ENCODE results near the gene HRAS. TPM values are rescaled to one million over a fixed set of nuclear protein-coding genes. Genes with fewer than 3 reads are reported as not detected.

The HRAS gene
- total RNA-seq, 1 experiment from 2014 or later: 75.8 TPM

DNA sequence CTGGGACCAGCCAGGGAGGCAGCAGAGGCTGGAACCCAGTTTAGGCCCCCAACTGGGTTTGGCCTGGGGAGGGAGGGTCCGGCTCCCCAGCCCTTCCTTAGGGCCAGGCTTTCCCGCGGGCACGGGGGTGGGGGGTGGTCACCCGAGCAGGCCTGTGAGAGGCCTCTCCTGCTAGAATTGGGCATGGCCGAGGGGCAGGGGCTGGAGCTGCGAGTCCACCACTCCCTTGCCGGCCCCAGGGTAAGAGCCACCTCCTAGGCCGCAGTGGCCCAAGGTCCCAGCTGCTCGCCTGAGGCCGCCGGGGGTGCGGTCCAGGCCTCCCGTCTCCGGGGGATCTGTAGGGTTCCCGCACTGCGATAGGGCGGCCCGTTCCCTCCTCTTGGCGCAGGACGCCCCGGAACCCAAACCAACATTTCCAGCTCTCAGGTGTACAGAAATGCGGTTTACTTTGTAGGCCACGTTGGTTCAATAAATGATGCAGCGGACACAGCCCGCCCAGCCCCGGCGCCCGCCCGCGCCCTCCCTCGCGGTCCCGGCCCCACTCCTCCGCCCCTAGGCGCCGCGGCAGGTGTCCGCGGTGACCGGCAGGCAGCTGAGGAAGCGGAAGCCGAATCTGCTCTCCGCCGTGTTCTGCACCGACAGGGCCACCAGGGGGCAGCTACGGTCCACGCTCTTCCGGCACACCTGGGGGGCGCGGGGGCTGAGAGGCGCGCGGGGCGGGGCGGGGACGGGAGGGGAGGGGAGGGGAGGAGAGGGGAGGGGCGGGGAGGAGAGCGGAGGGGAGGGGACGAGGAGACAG lies 19.3 kb upstream of the HRAS start:
- peak; percentile 77 for DNase-seq (ENCODE audit: low read depth)

DNA sequence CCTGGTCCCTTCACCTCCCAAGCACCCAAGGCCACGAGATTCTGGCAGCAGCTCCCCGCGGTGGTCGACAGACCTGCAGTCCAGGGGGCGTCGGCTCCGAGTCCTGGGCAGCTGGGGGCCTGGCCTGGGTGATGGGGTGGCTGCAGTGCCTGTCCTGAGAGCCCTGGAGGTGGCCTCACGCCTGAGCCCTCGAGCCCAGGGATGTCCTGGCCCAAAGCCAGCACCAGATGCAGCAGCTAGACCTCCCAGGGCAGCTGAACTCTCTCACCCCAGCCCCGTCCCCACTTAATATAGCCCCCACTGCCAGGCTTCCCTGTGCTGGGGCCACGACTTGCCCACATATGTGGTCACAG lies 18.6 kb upstream of the HRAS start:
- no peak for DNase-seq (ENCODE audit: low read depth)

DNA sequence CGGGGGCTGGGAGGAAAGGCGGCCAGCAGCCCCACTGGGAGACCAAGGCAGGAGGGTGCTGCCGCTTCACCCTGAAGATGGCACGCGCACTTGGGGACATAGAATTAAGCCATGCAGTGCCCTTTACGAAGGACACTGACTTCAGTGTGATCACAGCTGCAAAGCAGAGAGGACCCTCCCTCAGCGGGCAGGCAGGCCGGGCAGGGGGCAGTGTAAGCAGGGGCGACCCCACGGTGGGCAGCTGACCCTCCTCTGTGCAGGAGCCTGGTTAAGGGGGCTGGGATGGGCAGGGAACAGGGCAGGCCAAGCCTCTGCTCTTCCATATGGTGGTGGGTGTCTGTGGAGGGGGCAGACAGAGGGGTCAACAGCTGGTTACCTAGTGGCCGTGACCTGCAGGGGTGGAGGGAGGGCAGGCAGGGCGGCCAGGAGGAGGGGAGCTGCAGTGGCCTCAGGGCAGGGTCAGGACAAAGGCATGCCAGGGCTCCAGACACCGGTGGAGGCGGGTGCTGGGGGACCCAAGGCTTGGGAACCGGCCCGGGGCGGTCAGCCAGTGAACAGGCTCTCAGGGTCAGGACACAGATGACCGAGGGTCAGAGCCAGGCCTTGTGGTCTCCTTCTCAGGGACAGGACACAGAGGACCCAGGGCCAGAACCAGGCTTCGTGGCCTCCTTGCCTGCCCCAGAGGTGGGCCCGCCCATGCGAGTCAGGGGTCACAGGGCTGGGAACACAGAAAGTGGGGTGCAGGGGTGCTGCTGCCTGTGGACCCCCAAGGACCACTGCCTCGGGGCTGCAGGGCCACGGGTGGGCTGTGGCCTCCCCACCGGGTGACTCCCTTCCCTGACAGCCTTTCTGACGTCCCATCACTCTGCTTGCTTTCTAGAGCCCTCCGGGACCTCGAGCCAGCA lies 18.0 kb upstream of the HRAS start:
- no peak for DNase-seq (ENCODE audit: low read depth)

DNA sequence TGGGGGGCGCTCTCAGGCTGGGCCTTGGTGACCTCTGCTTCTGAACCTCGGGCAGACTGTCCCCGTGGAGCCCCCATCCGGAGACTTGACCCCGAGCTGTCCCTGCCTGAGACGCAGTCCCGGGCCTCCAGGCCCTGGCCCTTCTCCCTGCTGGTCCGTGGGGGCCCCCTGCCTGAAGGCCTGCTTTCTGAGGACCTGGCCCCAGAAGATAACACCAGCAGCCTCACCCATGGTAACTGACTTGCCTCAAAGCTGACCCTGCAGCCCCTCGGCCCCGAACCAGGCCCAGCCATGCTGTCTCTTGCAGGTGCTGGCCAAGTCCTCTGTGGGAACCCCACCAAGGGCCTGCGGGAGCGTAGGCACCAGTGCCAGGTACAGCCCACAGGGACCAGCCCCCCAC lies 16.2 kb upstream of the HRAS start:
- no peak for DNase-seq (ENCODE audit: low read depth)

DNA sequence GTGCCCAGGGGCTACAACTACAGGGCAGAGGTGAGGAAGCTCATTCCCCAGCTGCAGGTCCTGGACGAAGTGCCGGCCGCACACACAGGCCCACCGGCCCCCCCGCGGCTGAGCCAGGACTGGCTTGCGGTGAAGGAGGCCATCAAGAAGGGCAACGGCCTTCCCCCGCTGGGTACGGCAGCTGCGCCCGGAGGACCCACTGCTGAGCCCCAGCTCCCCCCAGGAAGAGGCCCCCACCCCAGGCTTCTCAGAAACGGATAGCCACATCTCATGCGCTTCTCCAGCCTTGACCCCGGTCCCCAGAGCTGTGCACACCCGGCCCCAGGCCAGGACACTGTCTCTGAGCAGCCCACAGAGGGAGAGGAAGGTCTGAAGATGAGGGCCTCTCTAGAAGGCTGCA lies 15.8 kb upstream of the HRAS start:
- no peak for DNase-seq (ENCODE audit: low read depth)

DNA sequence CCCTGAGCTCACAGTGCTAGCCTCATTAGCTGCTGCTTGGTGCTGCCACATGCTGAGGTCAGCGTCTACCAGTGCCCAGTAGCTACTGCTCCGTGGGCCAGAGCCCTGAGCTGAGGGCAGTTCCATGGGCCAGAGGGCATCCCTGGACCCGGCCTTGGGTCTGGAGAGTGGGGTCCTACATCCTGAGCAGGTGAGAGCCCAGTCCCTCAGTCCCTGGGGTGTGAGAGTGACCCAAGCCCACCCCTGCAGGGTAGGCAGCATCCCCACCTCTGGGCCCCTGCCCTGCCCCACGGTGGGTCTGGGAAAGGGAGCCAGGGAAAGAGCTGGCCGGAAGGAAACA lies 15.3 kb upstream of the HRAS start:
- no peak for DNase-seq (ENCODE audit: low read depth)

DNA sequence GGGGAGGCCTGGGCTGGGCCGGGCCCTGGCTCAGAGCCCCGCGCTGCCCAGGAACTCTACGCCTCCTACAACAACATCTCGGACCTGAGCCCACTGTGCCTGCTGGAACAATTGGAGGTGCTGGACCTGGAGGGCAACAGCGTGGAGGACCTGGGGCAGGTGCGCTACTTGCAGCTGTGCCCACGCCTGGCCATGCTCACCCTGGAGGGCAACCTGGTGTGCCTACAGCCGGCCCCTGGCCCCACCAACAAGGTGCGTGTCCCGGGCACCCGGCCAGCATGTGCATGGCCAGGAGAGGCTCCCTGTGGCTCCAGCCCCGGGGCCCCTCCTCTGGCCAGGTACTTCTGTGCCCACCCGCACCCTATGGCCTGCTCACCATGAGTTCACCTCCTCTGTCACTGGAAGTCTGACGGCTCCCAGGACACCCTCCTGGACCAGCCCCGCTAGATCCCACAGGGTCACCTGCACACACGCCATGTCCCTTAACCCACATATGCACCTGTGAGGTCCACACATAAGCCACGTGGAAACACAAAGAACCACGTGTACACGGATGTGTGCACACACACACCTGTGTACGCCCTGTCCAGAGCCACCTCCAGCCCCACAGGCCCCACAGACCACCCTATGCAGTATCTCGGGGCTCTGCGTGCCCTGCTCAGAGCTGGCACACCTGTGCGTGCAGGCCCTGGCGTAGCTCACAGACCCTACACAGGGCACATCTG lies 14.8 kb upstream of the HRAS start:
- DNase-seq (ENCODE audit: low read depth): no peak

DNA sequence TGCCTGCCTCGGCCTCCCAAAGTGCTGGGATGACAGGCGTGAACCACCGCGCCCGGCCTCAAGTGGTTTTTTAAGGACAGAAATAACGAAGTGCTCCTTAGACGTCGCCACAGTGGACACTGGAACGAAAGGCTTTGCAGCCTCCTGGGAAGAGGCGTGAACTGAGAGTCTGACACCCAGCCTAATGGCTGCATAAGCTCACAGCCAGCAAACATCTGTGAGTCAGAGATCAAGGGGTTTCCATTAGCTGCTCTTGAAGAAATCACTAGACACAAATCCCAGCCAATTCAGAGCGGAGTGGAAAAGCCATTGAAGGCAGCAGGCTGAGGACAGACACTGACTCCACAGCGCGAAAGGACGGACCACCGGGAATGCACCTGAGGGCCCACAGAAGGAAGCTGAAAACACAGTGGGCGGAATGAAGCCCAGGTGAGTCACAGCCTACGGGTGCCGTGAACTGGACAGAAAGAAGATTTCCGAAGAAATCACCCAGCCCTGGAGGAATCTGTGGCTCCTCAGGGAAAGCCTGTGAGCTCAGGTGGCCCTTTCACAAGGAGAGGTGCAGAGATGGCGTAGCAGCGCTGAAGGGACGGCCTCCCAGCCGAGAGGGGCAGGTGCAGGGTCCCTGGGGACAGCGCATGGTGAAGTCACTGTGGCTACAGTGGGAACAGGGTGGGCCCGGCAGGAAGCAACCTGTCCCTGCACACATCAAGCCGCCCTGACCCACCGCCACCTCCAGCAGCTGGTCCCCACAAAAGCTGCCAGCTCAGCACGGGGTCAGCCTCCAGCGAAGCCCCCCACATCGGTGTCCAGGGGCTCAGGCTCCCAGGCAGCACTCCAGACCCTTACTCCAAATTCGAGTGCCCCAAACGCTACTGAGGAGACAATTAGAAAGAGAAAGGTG lies 13.6 kb upstream of the HRAS start:
- no peak for DNase-seq (ENCODE audit: low read depth)

DNA sequence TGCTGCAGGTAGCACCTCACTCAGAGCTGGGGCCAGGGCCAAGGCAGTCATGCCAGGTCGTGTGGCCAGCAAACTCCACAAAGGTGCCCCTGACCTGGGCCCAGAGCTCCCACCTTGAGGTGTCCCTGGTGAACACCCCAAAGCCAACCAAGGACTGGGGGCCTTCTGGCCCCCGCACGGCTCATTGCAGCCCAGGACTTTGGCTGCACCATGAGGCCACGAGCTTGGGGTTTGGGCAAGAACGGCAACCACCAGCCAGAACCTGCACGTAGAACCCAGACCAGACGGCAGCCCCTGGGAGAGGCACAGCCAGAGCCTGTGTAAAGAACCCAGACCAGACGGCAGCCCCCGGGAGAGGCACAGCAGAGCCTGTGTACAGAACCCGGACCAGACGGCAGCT lies 9.8 kb upstream of the HRAS start:
- no peak for DNase-seq (ENCODE audit: low read depth)

DNA sequence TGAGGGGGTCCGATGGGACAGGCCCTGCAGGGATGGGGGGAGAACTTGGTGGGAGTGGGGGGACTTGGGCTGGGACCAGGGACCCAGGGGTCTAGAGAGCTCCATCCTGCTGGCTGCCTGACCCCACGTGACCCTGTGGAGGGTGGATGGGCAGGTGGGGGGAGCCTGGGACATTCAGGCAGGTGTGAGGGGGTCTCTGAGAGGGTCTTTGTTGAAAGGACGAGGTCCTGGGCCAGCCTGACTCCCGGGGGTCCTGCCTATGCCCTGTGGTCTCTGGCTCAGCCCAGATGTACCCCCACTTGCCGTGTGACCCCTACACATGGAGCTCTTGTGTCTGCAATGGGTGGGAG lies 9.4 kb upstream of the HRAS start:
- DNase-seq (ENCODE audit: low read depth): no peak

DNA sequence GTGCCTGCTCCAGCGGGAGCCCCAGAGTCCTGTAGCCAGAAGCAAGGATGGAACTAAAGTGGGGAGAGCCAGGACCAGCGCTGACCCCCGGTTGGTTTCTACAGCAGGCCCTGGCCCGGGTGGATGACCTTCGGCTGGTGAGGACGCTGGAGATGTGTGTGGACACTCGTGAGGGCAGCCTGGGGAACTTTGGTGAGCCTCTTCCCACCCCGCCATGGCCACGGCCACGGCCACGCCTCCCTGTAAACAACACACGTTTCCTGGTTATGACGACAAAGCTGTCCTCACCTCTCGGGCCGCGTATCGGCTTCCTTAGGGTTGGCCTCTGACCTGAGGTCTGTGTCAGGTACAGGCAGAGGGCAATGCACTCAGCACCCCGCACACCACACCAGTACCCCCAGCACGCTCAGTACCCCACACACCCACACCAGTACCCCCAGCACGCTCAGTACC lies 6.1 kb upstream of the HRAS start:
- no peak for DNase-seq (ENCODE audit: low read depth)

DNA sequence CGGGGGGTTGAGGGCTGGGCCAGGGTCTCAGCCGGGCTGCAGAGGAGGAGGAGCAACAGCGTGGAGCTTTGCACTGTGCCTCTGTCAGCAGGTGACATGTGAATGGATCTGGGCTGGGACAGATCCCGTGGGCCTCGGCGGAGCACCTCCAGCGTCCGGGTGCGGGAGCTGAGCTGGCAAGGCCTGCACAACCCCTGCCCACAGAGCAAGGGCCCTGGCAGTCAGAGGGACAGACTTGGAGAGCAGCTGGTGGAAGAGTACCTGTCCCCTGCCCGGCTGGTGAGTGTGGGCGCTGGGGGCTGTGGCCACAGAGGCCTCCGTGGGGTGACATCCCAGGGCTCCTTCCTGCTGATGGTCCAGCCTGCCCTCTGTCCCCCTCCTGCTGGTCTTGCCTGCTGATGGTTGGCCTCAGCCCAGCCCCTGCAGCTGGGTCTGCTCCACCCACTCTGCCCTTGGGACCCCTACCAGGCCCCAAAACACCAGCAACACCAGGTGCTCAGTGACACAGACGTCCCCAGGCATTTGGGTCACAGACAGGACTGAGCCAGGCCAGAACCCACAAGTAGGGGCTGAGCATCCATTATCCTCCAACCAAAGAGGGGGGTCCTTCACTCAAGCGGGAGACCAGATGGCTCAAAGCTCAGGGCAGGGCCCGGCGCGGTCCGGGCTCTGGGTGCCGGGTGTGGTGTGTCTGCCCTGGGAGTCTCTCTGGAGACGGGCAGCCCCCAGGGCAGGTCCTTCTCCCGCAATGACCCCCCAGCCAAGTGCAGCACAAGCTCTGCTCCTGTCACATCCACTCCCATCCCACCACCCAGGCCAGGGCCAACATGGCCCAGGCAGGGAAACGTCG lies 5.4 kb upstream of the HRAS start:
- no peak for DNase-seq (ENCODE audit: low read depth)

DNA sequence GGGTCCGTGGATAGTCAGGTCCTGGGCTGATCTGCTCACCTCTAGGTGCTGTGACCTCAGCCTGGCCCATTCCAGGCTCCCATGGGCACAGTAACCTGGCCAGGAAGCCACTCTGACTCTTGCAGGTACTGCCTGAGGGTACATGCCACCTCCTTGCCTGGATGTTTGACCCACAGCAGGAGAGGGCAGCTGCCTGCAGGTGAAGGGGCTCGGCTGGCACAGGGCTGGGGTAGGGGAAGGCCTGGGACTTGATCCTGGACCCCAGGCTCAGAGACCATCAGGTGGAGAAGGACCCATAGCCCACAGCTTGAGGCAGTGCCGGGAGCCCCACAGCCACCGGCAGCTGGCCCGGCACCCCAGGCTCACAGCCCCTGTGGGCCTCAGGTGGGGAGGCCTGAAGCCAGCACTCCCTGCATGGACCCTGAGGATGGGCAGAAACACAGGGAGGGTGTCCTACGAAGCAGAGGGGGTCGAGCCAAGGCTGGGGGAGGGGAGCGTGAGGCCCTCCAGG lies 4.7 kb upstream of the HRAS start:
- no peak for DNase-seq (ENCODE audit: low read depth)

DNA sequence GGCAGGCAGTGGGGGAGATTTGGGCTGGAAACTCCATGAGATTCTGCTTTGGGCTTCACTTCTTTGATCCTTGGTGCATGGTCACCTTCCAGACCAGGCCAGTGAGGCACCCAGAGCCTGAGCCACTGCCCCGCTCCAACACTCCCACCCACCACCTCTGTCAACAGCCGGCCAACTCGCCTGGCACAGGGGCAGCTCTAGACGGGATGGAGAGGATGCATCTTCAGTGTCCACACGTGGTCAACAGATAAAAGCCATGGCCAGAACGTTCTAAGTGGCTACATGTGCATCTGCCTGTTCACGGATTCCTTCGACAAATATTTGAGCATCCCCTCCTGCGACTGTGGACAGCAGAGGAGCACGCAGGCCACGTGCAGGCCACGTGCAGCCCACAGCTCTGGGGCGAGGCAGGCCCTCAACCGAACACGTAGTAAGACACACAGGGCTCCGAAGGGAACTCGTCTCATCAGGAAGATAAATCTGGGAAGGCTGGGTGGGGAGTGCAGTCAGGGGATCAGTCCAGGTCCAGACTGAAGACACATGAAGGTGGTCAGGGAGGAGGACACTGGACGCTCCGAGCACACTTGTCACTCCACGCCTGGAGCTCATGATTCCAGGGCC lies 3.2 kb upstream of the HRAS start:
- DNase-seq (ENCODE audit: low read depth): peak; percentile 0

DNA sequence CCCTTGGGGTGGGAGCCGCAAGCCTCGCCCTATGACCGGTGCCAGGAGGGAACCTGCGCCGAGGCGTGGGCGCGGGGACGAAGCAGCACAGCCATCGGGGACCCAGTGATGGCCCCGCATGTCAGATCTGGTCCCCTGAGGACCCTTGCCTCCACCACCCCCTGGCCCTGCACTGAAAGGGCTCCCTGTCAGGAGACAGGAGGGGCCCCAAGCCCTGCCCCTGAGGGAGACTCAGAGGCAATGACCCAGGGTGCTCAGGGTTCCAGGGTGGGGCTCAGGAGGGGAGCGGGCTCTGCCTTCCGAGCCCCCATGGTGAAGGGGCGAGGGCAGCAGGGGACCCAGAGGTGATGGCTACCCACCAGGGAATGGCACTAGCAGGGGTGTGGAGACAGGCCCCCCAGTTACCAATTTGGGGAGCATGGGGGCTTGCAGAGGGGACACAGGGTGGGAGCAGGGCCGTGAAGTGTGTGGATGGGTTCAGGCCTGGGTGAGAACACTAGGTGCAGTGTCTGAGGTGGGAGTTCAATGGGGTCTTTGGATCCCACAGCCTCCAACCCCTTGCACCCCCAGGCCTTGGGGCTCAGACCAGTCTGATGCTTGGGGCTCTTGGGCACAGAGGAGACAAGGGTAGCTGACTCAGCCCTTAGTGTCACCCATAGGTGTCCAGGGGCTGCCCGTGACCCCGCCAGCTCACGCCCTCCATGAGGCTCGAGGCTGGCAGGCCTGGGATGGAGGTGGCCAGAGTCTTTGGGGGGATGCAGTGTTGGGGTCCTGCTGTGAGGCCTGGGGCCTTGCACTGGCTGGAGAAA lies 2.5 kb upstream of the HRAS start:
- peak; percentile 1 for DNase-seq (ENCODE audit: low read depth)

DNA sequence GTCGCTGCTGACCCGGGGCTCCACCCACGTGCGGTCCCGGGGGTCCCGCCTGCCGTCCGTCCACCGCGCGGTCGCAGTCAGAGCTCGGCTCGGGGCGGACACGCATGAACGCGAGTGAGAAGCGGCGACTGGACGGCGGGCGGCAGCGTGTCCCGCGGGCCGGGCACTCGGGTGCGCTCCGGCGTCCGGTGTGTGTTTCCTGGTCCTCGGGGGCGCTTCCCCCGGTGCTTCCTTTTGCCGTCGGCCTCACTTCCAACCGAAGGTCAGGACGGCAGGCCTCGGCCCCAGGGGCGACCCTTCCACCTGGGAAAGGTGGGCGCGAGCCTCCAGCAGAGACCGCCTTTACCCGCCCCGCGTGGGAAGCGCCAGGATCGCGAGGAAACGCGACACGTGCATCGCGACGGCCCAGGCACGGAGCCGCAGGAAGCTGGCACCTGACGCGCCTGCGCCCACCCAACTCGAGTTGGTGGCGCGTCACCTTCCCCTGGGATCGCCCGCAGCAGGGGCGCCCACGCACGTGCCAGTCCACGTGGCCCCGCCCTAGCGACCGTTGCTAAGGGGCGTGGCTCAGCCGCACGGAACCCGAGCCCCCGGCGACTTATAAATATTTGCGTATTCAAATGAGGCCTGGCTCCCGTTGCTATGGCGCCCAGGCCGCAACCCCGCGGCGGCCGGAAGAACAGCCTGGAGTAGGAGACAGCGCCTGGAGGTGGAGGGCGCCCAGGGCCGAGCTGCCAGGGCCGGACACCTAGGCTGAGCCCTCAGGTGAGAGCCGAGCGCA lies 1.7 kb upstream of the HRAS start, which contains the start of gene LRRC56:
Gene LRRC56 (plus strand): TSS at position 687 of the 781 bp plus-strand sequence. CDS start 3,158 bp downstream, outside the sequence.
- peak; percentile 82 for DNase-seq (ENCODE audit: low read depth)

DNA sequence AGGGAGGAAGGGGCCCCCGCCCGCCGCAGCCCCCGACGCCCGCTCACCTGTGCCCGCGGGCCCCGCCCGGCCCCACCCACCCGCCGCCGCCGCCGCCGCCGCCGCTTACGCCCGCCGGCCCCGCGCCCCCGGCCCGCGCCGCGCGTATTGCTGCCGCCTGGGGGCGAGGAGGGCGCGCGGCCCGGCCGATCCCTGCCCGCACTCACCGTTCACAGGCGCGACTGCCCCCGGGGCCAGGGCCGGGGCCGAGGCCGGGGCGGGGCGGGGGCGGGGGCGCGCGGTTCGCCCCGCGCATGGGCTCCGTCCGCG lies 212 bp downstream of the HRAS start:
- DNase-seq (ENCODE audit: low read depth): no peak

All from Daoy (cell line).